Upper lobe of left lung (tissue), 4 donors: Measurements from ENCODE around the gene OSBPL10.

ENCODE experiments used
- CTCF ChIP-seq, 6 experiments: fragments of 450-650 bp in 4 of 6; fragments of 200-600 bp in 2 of 6; sonication (generic) in 2 of 6; IDR thresholded peaks; one replicate each; pipeline ENCODE4 v1.5.1; 2016 to 2019; ENCODE audit warnings: antibody characterized with exemption in 6 of 6
- EP300 ChIP-seq, 4 donors: sonication (generic); formaldehyde crosslinking; IDR thresholded peaks; one replicate each; pipeline ENCODE4 v1.5.1; 2017; ENCODE audit warnings: antibody characterized with exemption in 4 of 4, control low read depth in 2 of 4

GRCh38 chr3:31740397-31740796 lies 240.7 kb downstream of the OSBPL10 start:
- TF ChIP-seq EP300 (IDR thresholded peaks at IDR 0.05), result no peak
- no peak for TF ChIP-seq CTCF (IDR thresholded peaks at IDR 0.05)
